ENCODE data around the gene C2orf68.

GRCh38 chr2:85575739-85576138 lies 36.1 kb downstream of the C2orf68 start:
- TF ChIP-seq CTCF (IDR thresholded peaks at IDR 0.05; ENCODE audit: low read depth, low read length, poor library complexity, severe bottlenecking): no peak
- no peak for TF ChIP-seq EZH2phosphoT487 (IDR thresholded peaks at IDR 0.05; ENCODE audit: borderline replicate concordance, low read length)

Data from DOHH2 (cell line).